HL-60/S4 treated with retinoic acid at 250 ng/mL for 4 days and 3 days (cell line): Measurements from ENCODE around the gene AHSA1.
"Not testable (repeated sequence)": the region's sequence is repeated elsewhere in the genome, so short reads cannot be mapped to it uniquely, and the experiment has no call there.

ENCODE experiments used
- in situ Hi-C: fragments of 300-500 bp; cut with MboI; formaldehyde crosslinking; loops from 2 replicates; pipeline ENCODE4 v1.7.0; 2022; ENCODE audit warnings: low sequenced_read_pairs

The AHSA1 gene

GRCh38 chr14:77457522-77458248 is at the start of gene AHSA1, which contains the start of gene VIPAS39:
TSS of gene AHSA1 (plus strand) at chr14:77458093. CDS start at chr14:77458190, 97 bp downstream.
TSS of gene VIPAS39 (minus strand) at chr14:77457601. CDS start at chr14:77454102, 3,499 bp downstream.
- in situ Hi-C loops: no loop called here

GRCh38 chr14:77409131-77409533 is 48.8 kb upstream of the AHSA1 start:
- in situ Hi-C loops: no loop called here

- in situ Hi-C loops: not testable (repeated sequence)
Observed at GRCh38 chr14:77415403-77416030, 42.4 kb upstream of the AHSA1 start.

GRCh38 chr14:77416098-77416497 is 41.8 kb upstream of the AHSA1 start:
- in situ Hi-C loops: not testable (repeated sequence)

- in situ Hi-C loops: no loop called here
Observed at GRCh38 chr14:77416836-77417235, 41.1 kb upstream of the AHSA1 start.

- in situ Hi-C loops: no loop called here
Observed at GRCh38 chr14:77421201-77421600, 36.7 kb upstream of the AHSA1 start.

GRCh38 chr14:77423423-77423822 is 34.5 kb upstream of the AHSA1 start, which contains the start of gene NOXRED1:
TSS of gene NOXRED1 (minus strand) at chr14:77423523. CDS start at chr14:77422889, 634 bp downstream.
- in situ Hi-C loops: no loop called here

- in situ Hi-C loops: no loop called here
Observed at GRCh38 chr14:77424862-77425261, 33.0 kb upstream of the AHSA1 start.

- in situ Hi-C loops: no loop called here
Observed at GRCh38 chr14:77426396-77426795, 31.5 kb upstream of the AHSA1 start.

- in situ Hi-C loops: no loop called here
Observed at GRCh38 chr14:77436042-77436441, 21.9 kb upstream of the AHSA1 start.

GRCh38 chr14:77438596-77438995 is 19.3 kb upstream of the AHSA1 start:
- in situ Hi-C loops: no loop called here

GRCh38 chr14:77439861-77440260 is 18.0 kb upstream of the AHSA1 start:
- in situ Hi-C loops: no loop called here

- in situ Hi-C loops: no loop called here
Observed at GRCh38 chr14:77442196-77442595, 15.7 kb upstream of the AHSA1 start.

GRCh38 chr14:77455966-77456640 is 1.8 kb upstream of the AHSA1 start:
- in situ Hi-C loops: no loop called here

- in situ Hi-C loops: no loop called here
Observed at GRCh38 chr14:77457115-77457521, 775 bp upstream of the AHSA1 start.

GRCh38 chr14:77458249-77458950 is 507 bp downstream of the AHSA1 start:
- in situ Hi-C loops: no loop called here

- in situ Hi-C loops: no loop called here
Observed at GRCh38 chr14:77459072-77459723, 1.3 kb downstream of the AHSA1 start.

- in situ Hi-C loops: no loop called here
Observed at GRCh38 chr14:77467801-77468200, 9.9 kb downstream of the AHSA1 start.

GRCh38 chr14:77469067-77469505 is 11.2 kb downstream of the AHSA1 start:
- in situ Hi-C loops: no loop called here

- in situ Hi-C loops: no loop called here
Observed at GRCh38 chr14:77469539-77469938, 11.6 kb downstream of the AHSA1 start.
